HepG2 (cell line): Measurements from ENCODE around the gene STK11. TPM values are rescaled to one million over a fixed set of nuclear protein-coding genes. Genes with fewer than 3 reads are reported as not detected.

Source experiments
- FOXC1 ChIP-seq: sonication (generic); formaldehyde crosslinking; IDR thresholded peaks from 2 replicates; pipeline ENCODE4 v1.8.0; 2022; ENCODE audit warnings: mild to moderate bottlenecking, missing genetic modification reagents, borderline replicate concordance
- MAZ ChIP-seq, 2 experiments: sonication (generic) in 1 of 2; formaldehyde crosslinking in 1 of 2; IDR thresholded peaks; 2 replicates each; pipeline versions ENCODE4 v1.5.0 to v1.6.1; 2012 to 2020; ENCODE audit warnings: low read depth in 2 of 2, mild to moderate bottlenecking in 2 of 2, borderline replicate concordance in 1 of 2, improper control_type of control experiment in 1 of 2, low read length in 1 of 2, missing genetic modification reagents in 1 of 2, moderate library complexity in 1 of 2
- MEF2D ChIP-seq: sonication (generic); formaldehyde crosslinking; IDR thresholded peaks from 2 replicates; pipeline ENCODE4 v1.5.1; 2020; ENCODE audit warnings: mild to moderate bottlenecking, missing genetic modification reagents
- MEIS2 ChIP-seq: sonication (generic); formaldehyde crosslinking; IDR thresholded peaks from 2 replicates; pipeline ENCODE4 v1.9.0; 2021; ENCODE audit warnings: mild to moderate bottlenecking, missing genetic modification reagents
- PITX1 ChIP-seq: sonication (generic); formaldehyde crosslinking; IDR thresholded peaks from 2 replicates; pipeline ENCODE4 v1.5.1; 2020; ENCODE audit warnings: mild to moderate bottlenecking, missing genetic modification reagents
- POLR2AphosphoS5 ChIP-seq: IDR thresholded peaks from 2 replicates; pipeline ENCODE4 v1.6.1; 2012; ENCODE audit warnings: low read depth, low read length
- RARG ChIP-seq: sonication (generic); formaldehyde crosslinking; IDR thresholded peaks from 2 replicates; pipeline ENCODE4 v1.4.0; 2020; ENCODE audit warnings: low read depth, mild to moderate bottlenecking, missing genetic modification reagents
- SKI ChIP-seq: fragments of 450-650 bp; IDR thresholded peaks from one replicate; pipeline ENCODE4 v1.6.1; 2018; ENCODE audit warnings: mild to moderate bottlenecking; ENCODE audit not compliant: partially characterized antibody
- ZFX ChIP-seq: sonication (generic); formaldehyde crosslinking; IDR thresholded peaks from 2 replicates; pipeline ENCODE4 v1.4.0; 2020; ENCODE audit warnings: mild to moderate bottlenecking, low read depth, missing genetic modification reagents, moderate library complexity
- ZMYM3 ChIP-seq: sonication (generic); formaldehyde crosslinking; IDR thresholded peaks from 2 replicates; pipeline ENCODE4 v1.5.1; 2020; ENCODE audit warnings: mild to moderate bottlenecking, missing genetic modification reagents
- ZNF772 ChIP-seq: sonication (generic); formaldehyde crosslinking; IDR thresholded peaks from 2 replicates; pipeline ENCODE4 v1.5.0; 2020; ENCODE audit warnings: mild to moderate bottlenecking, missing genetic modification reagents
- polyA plus RNA-seq, 8 experiments: library from polyadenylated mRNA; depleted of rRNA in 3 of 8; stranded (reverse) in 7 of 8; unstranded in 1 of 8; fragments of >200 nt; fragmentation: Illumina TruSeq in 4 of 8; extraction: Trizol in 4 of 8; gene quantifications; 2 replicates each; pipeline versions ENCODE4 v1.2.1 to v1.2.3, GENCODE V29; 2011 to 2016; ENCODE audit warnings: low read depth in 4 of 8, missing spikeins in 1 of 8, mixed read lengths in 1 of 8; ENCODE audit not compliant: insufficient read depth in 1 of 8
- total RNA-seq, 5 experiments: library from RNA; depleted of rRNA; stranded (reverse); fragments of >200 nt; fragmentation: Illumina TruSeq; extraction: Trizol; gene quantifications; 2 replicates each; pipeline ENCODE4 v1.2.3, GENCODE V29; 2016; ENCODE audit warnings: low read depth in 1 of 5
- TF ChIP-seq, protein P1 (sequence below): sonication (generic); formaldehyde crosslinking; IDR thresholded peaks from 2 replicates; pipeline ENCODE4 v1.4.0; 2020; ENCODE audit warnings: missing genetic modification reagents, borderline replicate concordance
- TF ChIP-seq, protein P2 (sequence below): sonication (generic); formaldehyde crosslinking; IDR thresholded peaks from 2 replicates; pipeline ENCODE4 v1.4.0; 2020; ENCODE audit warnings: missing genetic modification reagents
- TF ChIP-seq, protein P3 (sequence below): sonication (generic); formaldehyde crosslinking; conservative IDR thresholded peaks from 2 replicates; pipeline ENCODE4 v1.8.0; 2022; ENCODE audit warnings: low read depth, missing genetic modification reagents
- TF ChIP-seq, protein P4 (sequence below): sonication (generic); formaldehyde crosslinking; IDR thresholded peaks from 2 replicates; pipeline ENCODE4 v1.5.0; 2020; ENCODE audit warnings: mild to moderate bottlenecking, missing genetic modification reagents, borderline replicate concordance
- TF ChIP-seq, protein P5 (sequence below): sonication (generic); formaldehyde crosslinking; IDR thresholded peaks from 2 replicates; pipeline ENCODE4 v1.5.1; 2020; ENCODE audit warnings: mild to moderate bottlenecking, moderate library complexity, missing genetic modification reagents

STK11 gene
- total and polyA plus RNA-seq, 2 of the 13 experiments (the other 11 are each of a cell fraction or from before 2014, with no cell fraction given): 27.5 to 43.6 TPM

DNA sequence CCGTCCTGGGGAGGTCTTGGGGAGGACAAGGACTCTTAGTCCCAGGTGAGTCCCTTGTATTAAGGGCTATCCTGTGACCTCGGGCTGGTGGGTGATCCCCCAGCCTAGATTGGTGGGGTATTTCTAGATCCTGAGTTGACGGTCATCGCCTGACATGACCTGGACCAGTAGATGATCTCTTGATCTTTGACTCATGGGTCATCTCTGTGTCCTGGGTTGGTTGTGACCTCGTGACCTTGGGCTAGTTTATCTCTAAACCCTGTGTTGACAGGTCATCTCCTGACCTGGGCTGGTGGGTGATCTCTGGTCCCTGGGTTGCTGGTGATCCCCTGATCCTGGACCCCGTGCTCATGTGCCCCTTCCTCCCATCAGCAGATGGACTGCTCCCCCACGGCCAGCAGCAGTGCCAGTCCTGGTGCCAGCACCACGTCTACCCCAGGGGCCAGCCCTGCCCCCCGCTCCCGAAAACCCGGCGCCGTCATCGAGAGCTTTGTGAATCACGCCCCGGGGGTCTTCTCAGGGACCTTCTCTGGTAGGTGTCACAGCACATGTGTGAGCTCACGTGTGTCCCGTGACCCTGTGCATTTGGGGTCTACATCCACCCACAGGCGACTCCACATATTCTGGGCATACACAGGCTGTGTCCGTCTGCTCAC lies 49.1 kb downstream of the STK11 start (continued):
- TF ChIP-seq MEIS2 (CRISPR knock-in tag): peak; percentile 88
- peak; percentile 41 for TF ChIP-seq SKI
- TF ChIP-seq, protein P1, sequence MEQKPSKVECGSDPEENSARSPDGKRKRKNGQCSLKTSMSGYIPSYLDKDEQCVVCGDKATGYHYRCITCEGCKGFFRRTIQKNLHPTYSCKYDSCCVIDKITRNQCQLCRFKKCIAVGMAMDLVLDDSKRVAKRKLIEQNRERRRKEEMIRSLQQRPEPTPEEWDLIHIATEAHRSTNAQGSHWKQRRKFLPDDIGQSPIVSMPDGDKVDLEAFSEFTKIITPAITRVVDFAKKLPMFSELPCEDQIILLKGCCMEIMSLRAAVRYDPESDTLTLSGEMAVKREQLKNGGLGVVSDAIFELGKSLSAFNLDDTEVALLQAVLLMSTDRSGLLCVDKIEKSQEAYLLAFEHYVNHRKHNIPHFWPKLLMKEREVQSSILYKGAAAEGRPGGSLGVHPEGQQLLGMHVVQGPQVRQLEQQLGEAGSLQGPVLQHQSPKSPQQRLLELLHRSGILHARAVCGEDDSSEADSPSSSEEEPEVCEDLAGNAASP: peak; percentile 98
- TF ChIP-seq ZNF772 (CRISPR knock-in tag): 0 out of 2 replicates have a peak, but pooled peaks have one; percentile 57
- peak; percentile 20; the same call in 1 of the 2 replicates for TF ChIP-seq ZMYM3 (CRISPR knock-in tag)
- peak; percentile 87 for TF ChIP-seq PITX1 (CRISPR knock-in tag)
- TF ChIP-seq, protein P2, sequence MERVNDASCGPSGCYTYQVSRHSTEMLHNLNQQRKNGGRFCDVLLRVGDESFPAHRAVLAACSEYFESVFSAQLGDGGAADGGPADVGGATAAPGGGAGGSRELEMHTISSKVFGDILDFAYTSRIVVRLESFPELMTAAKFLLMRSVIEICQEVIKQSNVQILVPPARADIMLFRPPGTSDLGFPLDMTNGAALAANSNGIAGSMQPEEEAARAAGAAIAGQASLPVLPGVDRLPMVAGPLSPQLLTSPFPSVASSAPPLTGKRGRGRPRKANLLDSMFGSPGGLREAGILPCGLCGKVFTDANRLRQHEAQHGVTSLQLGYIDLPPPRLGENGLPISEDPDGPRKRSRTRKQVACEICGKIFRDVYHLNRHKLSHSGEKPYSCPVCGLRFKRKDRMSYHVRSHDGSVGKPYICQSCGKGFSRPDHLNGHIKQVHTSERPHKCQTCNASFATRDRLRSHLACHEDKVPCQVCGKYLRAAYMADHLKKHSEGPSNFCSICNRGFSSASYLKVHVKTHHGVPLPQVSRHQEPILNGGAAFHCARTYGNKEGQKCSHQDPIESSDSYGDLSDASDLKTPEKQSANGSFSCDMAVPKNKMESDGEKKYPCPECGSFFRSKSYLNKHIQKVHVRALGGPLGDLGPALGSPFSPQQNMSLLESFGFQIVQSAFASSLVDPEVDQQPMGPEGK: peak; percentile 85
- TF ChIP-seq, protein P3, sequence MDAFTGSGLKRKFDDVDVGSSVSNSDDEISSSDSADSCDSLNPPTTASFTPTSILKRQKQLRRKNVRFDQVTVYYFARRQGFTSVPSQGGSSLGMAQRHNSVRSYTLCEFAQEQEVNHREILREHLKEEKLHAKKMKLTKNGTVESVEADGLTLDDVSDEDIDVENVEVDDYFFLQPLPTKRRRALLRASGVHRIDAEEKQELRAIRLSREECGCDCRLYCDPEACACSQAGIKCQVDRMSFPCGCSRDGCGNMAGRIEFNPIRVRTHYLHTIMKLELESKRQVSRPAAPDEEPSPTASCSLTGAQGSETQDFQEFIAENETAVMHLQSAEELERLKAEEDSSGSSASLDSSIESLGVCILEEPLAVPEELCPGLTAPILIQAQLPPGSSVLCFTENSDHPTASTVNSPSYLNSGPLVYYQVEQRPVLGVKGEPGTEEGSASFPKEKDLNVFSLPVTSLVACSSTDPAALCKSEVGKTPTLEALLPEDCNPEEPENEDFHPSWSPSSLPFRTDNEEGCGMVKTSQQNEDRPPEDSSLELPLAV (CRISPR knock-in tag): no peak
- TF ChIP-seq MAZ (IDR thresholded peaks at IDR 0.05; ENCODE audit: borderline replicate concordance, low read depth, low read length): no peak
- TF ChIP-seq MAZ (CRISPR knock-in tag; IDR thresholded peaks at IDR 0.05; ENCODE audit: low read depth): 0 out of 2 replicates have a peak, but pooled peaks have one; percentile 31
- no peak for TF ChIP-seq RARG (CRISPR knock-in tag)
- TF ChIP-seq, protein P4, sequence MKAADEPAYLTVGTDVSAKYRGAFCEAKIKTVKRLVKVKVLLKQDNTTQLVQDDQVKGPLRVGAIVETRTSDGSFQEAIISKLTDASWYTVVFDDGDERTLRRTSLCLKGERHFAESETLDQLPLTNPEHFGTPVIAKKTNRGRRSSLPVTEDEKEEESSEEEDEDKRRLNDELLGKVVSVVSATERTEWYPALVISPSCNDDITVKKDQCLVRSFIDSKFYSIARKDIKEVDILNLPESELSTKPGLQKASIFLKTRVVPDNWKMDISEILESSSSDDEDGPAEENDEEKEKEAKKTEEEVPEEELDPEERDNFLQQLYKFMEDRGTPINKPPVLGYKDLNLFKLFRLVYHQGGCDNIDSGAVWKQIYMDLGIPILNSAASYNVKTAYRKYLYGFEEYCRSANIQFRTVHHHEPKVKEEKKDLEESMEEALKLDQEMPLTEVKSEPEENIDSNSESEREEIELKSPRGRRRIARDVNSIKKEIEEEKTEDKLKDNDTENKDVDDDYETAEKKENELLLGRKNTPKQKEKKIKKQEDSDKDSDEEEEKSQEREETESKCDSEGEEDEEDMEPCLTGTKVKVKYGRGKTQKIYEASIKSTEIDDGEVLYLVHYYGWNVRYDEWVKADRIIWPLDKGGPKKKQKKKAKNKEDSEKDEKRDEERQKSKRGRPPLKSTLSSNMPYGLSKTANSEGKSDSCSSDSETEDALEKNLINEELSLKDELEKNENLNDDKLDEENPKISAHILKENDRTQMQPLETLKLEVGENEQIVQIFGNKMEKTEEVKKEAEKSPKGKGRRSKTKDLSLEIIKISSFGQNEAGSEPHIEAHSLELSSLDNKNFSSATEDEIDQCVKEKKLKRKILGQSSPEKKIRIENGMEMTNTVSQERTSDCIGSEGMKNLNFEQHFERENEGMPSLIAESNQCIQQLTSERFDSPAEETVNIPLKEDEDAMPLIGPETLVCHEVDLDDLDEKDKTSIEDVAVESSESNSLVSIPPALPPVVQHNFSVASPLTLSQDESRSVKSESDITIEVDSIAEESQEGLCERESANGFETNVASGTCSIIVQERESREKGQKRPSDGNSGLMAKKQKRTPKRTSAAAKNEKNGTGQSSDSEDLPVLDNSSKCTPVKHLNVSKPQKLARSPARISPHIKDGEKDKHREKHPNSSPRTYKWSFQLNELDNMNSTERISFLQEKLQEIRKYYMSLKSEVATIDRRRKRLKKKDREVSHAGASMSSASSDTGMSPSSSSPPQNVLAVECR (CRISPR knock-in tag): peak; percentile 68; the same call in 1 of the 2 replicates
- TF ChIP-seq, protein P5, sequence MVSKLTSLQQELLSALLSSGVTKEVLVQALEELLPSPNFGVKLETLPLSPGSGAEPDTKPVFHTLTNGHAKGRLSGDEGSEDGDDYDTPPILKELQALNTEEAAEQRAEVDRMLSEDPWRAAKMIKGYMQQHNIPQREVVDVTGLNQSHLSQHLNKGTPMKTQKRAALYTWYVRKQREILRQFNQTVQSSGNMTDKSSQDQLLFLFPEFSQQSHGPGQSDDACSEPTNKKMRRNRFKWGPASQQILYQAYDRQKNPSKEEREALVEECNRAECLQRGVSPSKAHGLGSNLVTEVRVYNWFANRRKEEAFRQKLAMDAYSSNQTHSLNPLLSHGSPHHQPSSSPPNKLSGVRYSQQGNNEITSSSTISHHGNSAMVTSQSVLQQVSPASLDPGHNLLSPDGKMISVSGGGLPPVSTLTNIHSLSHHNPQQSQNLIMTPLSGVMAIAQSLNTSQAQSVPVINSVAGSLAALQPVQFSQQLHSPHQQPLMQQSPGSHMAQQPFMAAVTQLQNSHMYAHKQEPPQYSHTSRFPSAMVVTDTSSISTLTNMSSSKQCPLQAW (CRISPR knock-in tag): peak; percentile 62; the same call in 1 of the 2 replicates
- TF ChIP-seq MEF2D: peak; percentile 47
- peak; percentile 23; the same call in 1 of the 2 replicates for TF ChIP-seq ZFX (CRISPR knock-in tag)
- peak; percentile 53; the same call in 1 of the 2 replicates for TF ChIP-seq FOXC1 (CRISPR knock-in tag)
- TF ChIP-seq POLR2AphosphoS5: peak; percentile 54
